MM.1S (cell line): Measurements from ENCODE around the gene CSRP1.

Source experiments
- DNase-seq: peaks from one replicate; pipeline ENCODE4 v3.0.0-alpha.2; 2015
- H2AFZ ChIP-seq: fragments of 300-600 bp; sonication (generic); 2 replicates; pipeline ENCODE4 v1.6.0; 2016; ENCODE audit warnings: antibody characterized with exemption, low read length
- H3F3A ChIP-seq: fragments of 300-600 bp; sonication (generic); 2 replicates; pipeline ENCODE4 v1.6.1; 2016; ENCODE audit warnings: mild to moderate bottlenecking, antibody characterized with exemption, low read length, moderate library complexity, mixed read lengths; ENCODE audit not compliant: insufficient read depth
- H3K27ac ChIP-seq: fragments of 300-600 bp; sonication (generic); 2 replicates; pipeline ENCODE4 v1.5.1; 2016; ENCODE audit warnings: mild to moderate bottlenecking, low read length
- H3K27me3 ChIP-seq: fragments of 300-600 bp; sonication (generic); replicated peaks from 2 replicates; pipeline ENCODE4 v1.6.0; 2016; ENCODE audit warnings: low read length; ENCODE audit not compliant: insufficient read depth
- H3K36me3 ChIP-seq: fragments of 300-600 bp; sonication (generic); replicated peaks from 2 replicates; pipeline ENCODE4 v1.6.1; 2016; ENCODE audit warnings: mild to moderate bottlenecking, low read length, mixed read lengths; ENCODE audit not compliant: insufficient read depth
- H3K4me1 ChIP-seq: fragments of 300-600 bp; sonication (generic); 2 replicates; pipeline ENCODE4 v1.6.1; 2016; ENCODE audit warnings: low read length, mixed read lengths
- H3K4me2 ChIP-seq: fragments of 300-600 bp; sonication (generic); 2 replicates; pipeline ENCODE4 v1.6.0; 2016; ENCODE audit warnings: low read depth, low read length
- H3K4me3 ChIP-seq: fragments of 300-600 bp; sonication (generic); 2 replicates; pipeline ENCODE4 v1.5.1; 2016; ENCODE audit warnings: low read length, mixed read lengths
- H3K79me2 ChIP-seq: fragments of 300-600 bp; sonication (generic); 2 replicates; pipeline ENCODE4 v1.6.1; 2016; ENCODE audit warnings: mixed run types, low read length, mixed read lengths
- H3K9ac ChIP-seq: fragments of 300-600 bp; sonication (generic); 2 replicates; pipeline ENCODE4 v1.6.1; 2016; ENCODE audit warnings: low read length, mixed read lengths
- H3K9me2 ChIP-seq: fragments of 300-600 bp; sonication (generic); replicated peaks from 2 replicates; pipeline ENCODE4 v1.6.1; 2016; ENCODE audit warnings: mild to moderate bottlenecking, low read length, mixed read lengths; ENCODE audit not compliant: insufficient read depth
- H3K9me3 ChIP-seq: fragments of 300-600 bp; sonication (generic); replicated peaks from 2 replicates; pipeline ENCODE4 v1.6.1; 2016; ENCODE audit warnings: mild to moderate bottlenecking, low read length, mixed read lengths; ENCODE audit not compliant: insufficient read depth
- H4K20me1 ChIP-seq: fragments of 300-600 bp; sonication (generic); 2 replicates; pipeline ENCODE4 v1.6.1; 2016; ENCODE audit warnings: mild to moderate bottlenecking, low read length, moderate library complexity, mixed read lengths; ENCODE audit not compliant: insufficient read depth
- EZH2 ChIP-seq: fragments of 300-600 bp; sonication (generic); optimal IDR thresholded peaks from 2 replicates; pipeline ENCODE3; 2017; ENCODE audit warnings: low read depth, mild to moderate bottlenecking, antibody characterized with exemption, low read length, mixed read lengths
- EZH2phosphoT487 ChIP-seq: fragments of 300-600 bp; sonication (generic); IDR thresholded peaks from 2 replicates; pipeline ENCODE4 v1.6.1; 2018; ENCODE audit warnings: antibody characterized with exemption, low read length
- TF ChIP-seq, protein P1 (sequence below): fragments of 300-600 bp; sonication (generic); IDR thresholded peaks from 2 replicates; pipeline ENCODE4 v1.5.1; 2016; ENCODE audit warnings: antibody characterized with exemption, low read length, mixed read lengths

The CSRP1 gene

DNA sequence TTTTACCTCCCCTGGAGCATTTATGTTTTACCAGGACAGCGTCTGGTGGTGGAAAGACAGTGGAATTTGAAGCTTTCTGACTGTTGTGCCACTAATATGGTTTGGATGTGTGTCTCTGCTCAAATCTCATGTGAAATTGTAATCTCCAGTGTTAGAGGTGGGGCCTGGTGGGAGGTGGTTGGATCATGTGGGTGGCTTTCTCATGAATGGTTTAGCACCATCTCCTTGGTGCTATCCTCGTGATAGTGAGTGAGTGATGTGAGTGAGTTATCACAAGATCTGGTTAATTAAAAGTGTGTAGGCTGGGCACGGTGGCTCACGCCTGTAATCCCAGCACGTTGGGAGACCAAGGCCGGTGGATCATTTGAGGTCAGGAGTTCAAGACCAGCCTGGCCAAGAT is 61.6 kb downstream of the CSRP1 start:
- no peak for TF ChIP-seq EZH2phosphoT487
- TF ChIP-seq EZH2 = no peak
- TF ChIP-seq, protein P1, sequence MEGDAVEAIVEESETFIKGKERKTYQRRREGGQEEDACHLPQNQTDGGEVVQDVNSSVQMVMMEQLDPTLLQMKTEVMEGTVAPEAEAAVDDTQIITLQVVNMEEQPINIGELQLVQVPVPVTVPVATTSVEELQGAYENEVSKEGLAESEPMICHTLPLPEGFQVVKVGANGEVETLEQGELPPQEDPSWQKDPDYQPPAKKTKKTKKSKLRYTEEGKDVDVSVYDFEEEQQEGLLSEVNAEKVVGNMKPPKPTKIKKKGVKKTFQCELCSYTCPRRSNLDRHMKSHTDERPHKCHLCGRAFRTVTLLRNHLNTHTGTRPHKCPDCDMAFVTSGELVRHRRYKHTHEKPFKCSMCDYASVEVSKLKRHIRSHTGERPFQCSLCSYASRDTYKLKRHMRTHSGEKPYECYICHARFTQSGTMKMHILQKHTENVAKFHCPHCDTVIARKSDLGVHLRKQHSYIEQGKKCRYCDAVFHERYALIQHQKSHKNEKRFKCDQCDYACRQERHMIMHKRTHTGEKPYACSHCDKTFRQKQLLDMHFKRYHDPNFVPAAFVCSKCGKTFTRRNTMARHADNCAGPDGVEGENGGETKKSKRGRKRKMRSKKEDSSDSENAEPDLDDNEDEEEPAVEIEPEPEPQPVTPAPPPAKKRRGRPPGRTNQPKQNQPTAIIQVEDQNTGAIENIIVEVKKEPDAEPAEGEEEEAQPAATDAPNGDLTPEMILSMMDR = no peak
- no peak for DNase-seq

DNA sequence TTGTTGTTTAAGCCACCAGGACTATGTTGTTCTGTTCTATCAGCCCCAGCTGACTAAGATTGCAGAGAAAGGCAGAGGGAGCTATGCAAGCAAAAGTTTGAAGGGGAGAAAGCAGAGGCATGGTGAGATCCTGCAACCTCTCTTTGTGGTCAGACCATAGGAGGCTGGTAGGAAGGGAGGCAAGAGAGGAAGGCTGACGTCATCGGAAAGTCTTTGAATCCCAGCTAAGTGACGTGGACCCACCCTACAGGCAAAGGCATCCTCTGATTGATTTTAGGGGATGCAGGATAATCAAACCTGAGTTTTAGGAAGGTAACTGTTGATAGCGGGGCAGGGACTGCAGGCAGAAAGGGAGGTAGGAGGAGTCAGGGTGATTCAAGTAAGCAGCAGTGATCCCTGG is 62.1 kb downstream of the CSRP1 start:
- no peak overlapping the region for H3K4me2 ChIP-seq

More for the DNA sequence above, 61.6 kb downstream of the CSRP1 start:
- Histone ChIP-seq H4K20me1 (no peaks in the 10 kb centered on the region), H3K4me3 (no peak overlapping the region), H3F3A (no peaks in the 10 kb centered on the region), H3K79me2 (no peaks in the 10 kb centered on the region), H3K4me1 (no peaks in the 10 kb centered on the region), H3K4me2 (no peak overlapping the region), H3K27me3 (no peaks in the 10 kb centered on the region), H3K9me2 (no peaks in the 10 kb centered on the region), H2AFZ (no peak overlapping the region), H3K9ac (no peak overlapping the region), H3K9me3 (no peaks in the 10 kb centered on the region), H3K36me3 (no peaks in the 10 kb centered on the region), H3K27ac (no peak overlapping the region)

DNA sequence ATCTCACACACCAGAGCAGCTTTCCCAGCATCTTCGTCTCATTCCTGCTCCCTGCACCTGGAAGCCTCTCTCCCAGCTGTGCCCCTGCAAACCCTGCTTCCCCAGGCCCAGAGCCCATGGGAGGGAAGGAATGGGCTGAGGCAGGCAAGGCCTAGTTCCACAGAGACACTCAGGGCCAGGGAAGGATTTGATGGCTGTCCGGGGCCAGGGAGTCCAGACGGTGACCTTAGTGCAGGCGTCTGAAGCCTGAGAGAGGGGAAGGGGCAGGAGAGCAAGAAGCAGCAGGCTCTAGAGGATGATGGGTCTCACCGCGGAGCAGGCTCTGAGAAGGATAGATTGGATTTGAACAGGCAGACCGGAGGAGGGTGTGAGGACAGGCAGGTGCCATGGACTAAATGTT is 63.2 kb downstream of the CSRP1 start:
- H3K9ac ChIP-seq = no peak overlapping the region
- H3K9me2 ChIP-seq = no peaks in the 10 kb centered on the region
- no peak overlapping the region for H3K4me3 ChIP-seq
- H3K27me3 ChIP-seq = no peaks in the 10 kb centered on the region
- H3K36me3 ChIP-seq = no peaks in the 10 kb centered on the region
- H3K4me1 ChIP-seq = no peaks in the 10 kb centered on the region
- H3K79me2 ChIP-seq = no peaks in the 10 kb centered on the region
- H4K20me1 ChIP-seq = no peaks in the 10 kb centered on the region
- no peaks in the 10 kb centered on the region for H3K9me3 ChIP-seq
- no peak overlapping the region for H3K4me2 ChIP-seq
- no peaks in the 10 kb centered on the region for H3F3A ChIP-seq
- no peak overlapping the region for H2AFZ ChIP-seq
- TF ChIP-seq EZH2phosphoT487 = no peak
- no peak for TF ChIP-seq EZH2
- TF ChIP-seq, protein P1 = no peak
- H3K27ac ChIP-seq = no peak overlapping the region
- DNase-seq = no peak

More for the DNA sequence above, 62.1 kb downstream of the CSRP1 start:
- TF ChIP-seq EZH2 (no peak), EZH2phosphoT487 (no peak)
- TF ChIP-seq, protein P1 = no peak
- Histone ChIP-seq H3K27me3 (no peaks in the 10 kb centered on the region), H3K9ac (no peak overlapping the region), H3K9me2 (no peaks in the 10 kb centered on the region), H2AFZ (no peak overlapping the region), H3K36me3 (no peaks in the 10 kb centered on the region), H3K4me3 (no peak overlapping the region), H3K9me3 (no peaks in the 10 kb centered on the region), H3F3A (no peaks in the 10 kb centered on the region), H3K27ac (no peak overlapping the region), H3K79me2 (no peaks in the 10 kb centered on the region), H3K4me1 (no peaks in the 10 kb centered on the region), H4K20me1 (no peaks in the 10 kb centered on the region)
- DNase-seq = no peak
